ENCODE measurements around the gene RAPGEF1. TPM values are rescaled to one million over a fixed set of nuclear protein-coding genes. Genes with fewer than 3 reads are reported as not detected.
A peak's percentile ranks its signal among the peaks of the same experiment; 100 is the strongest.
"Not testable (repeated sequence)": the region's sequence is repeated elsewhere in the genome, so short reads cannot be mapped to it uniquely, and the experiment has no call there.

Gene RAPGEF1
- total RNA-seq, 2 experiments from 2014 or later: 91.9 to 92.3 TPM

DNA sequence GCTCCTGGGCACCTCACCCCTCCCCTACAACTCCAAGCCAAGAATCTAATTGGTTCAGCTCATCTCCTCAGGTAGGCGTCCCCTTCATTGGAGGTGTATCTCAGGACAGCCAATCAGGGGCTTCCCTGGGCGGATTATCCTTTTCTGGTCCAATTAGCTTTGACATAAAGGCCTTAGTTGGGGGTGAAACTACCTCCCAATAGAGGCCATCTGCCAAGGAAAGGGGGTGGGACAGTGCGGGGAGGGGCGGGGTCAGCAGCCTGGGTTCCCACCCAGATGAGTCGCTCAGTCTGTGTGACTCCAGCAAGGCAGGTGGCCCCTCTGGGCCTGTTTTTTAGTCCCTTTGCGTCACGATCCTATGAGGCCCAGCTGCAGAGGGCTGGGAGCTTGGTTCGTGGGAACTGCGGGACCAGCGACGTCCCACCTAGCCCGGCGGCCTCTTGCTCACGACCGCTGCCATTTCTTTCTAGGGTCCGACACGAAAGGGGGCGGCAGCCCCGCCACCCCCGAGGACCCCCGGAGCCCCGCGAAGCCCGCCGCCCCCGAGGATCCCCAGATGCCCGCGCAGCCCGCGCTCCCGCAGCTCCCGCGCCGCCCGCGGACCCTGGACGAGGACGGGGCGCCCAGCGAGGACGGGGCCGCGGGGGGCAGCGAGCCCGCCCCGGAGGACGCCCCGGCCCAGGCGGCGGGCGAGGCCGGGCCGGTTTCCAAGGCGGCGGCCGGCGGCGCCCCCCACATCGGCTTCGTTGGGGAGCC lies 185.6 kb downstream of the RAPGEF1 start:
- H3K4me3 Mint-ChIP-seq: no peak overlapping the region
- H3K9me3 Mint-ChIP-seq: no peaks in the 10 kb centered on the region
- H3K27me3 Mint-ChIP-seq: peaks cover 30% of the 10 kb centered on the region
- intact Hi-C loops (cut with micrococcal nuclease): no loop called here
- ChIA-PET CTCF (no interaction called here), POLR2A (no interaction called here)
- H3K4me1 Mint-ChIP-seq (ENCODE audit: low read depth): no peaks in the 10 kb centered on the region
- H3K27ac Mint-ChIP-seq: no peak overlapping the region
- H3K36me3 Mint-ChIP-seq: no peaks in the 10 kb centered on the region
- DNase-seq: no peak

DNA sequence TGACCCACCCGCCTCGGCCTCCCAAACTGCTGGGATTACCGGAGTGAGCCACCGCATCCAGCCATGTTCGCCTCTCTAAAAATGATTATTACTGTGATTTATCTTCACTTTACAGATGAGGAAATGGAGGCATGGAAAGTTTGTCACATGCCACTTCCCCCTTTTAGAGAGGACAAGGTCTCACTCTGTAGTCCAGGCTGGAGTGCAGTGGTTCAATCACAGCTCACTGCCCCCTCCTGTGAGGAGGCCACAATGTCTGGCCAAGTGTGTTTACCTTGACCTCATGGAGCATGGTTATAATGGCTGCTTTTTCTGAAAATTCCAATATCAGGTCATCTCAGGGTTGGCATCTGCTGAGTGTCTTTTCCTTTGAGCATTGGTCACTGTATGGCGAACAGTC lies 187.8 kb downstream of the RAPGEF1 start:
- H3K4me1 Mint-ChIP-seq (ENCODE audit: low read depth): peaks cover 7% of the 10 kb centered on the region
- no peaks in the 10 kb centered on the region for H3K36me3 Mint-ChIP-seq
- no peak for DNase-seq
- peaks cover 52% of the 10 kb centered on the region for H3K27me3 Mint-ChIP-seq
- ChIA-PET CTCF (no interaction called here), POLR2A (no interaction called here)
- no peak overlapping the region for H3K4me3 Mint-ChIP-seq
- no peak overlapping the region for H3K27ac Mint-ChIP-seq
- no peaks in the 10 kb centered on the region for H3K9me3 Mint-ChIP-seq
- intact Hi-C loops (cut with micrococcal nuclease): no loop called here

DNA sequence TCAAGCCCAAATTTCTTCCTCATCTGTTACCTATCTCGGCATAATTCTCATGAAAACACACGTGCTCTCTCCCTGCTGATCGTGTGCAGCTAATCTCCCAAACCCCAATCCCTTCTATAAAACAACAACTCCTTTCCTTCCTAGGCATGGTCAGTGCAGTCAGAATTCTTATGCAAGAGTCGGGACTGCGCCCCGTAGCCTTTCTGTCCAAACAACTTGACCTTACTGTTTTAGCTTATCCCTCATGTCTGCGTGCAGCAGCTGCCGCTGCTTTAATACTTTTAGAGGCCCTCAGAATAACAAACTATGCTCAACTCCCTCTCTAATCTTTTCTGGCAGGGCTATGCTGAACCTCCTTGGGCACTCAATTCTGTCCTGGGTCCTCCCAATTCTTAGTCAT lies 189.4 kb downstream of the RAPGEF1 start:
- intact Hi-C loops (cut with micrococcal nuclease); POLR2A ChIA-PET; H3K27ac Mint-ChIP-seq; H3K4me3 Mint-ChIP-seq; H3K36me3 Mint-ChIP-seq; H3K9me3 Mint-ChIP-seq; CTCF ChIA-PET; DNase-seq: not testable (repeated sequence)
- peaks cover 52% of the 10 kb centered on the region for H3K27me3 Mint-ChIP-seq
- H3K4me1 Mint-ChIP-seq (ENCODE audit: low read depth): peaks cover 11% of the 10 kb centered on the region

DNA sequence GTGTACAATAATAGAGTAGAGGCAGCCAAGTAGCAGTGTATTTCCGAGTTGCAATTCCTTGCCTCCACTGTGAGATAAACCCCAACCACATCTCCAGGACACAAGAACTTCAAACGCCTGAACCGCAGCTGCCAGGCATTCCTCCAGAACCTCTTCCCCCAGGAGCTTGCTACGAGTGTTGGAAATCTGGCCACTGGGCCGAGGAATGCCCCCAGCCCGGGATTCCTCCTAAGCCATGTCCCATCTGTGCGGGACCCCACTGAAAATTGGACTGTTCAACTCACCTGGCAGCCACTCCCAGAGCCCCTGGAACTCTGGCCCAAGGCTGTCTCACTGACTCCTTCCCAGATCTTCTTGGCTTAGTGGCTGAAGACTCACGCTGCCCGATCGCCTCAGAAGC lies 190.7 kb downstream of the RAPGEF1 start:
- POLR2A ChIA-PET; CTCF ChIA-PET; H3K4me3 Mint-ChIP-seq; H3K9me3 Mint-ChIP-seq; H3K27ac Mint-ChIP-seq; intact Hi-C loops (cut with micrococcal nuclease); H3K36me3 Mint-ChIP-seq; DNase-seq: not testable (repeated sequence)
- Mint-ChIP-seq H3K27me3 (peaks cover 52% of the 10 kb centered on the region), H3K4me1 (ENCODE audit: low read depth) (peaks cover 13% of the 10 kb centered on the region)

DNA sequence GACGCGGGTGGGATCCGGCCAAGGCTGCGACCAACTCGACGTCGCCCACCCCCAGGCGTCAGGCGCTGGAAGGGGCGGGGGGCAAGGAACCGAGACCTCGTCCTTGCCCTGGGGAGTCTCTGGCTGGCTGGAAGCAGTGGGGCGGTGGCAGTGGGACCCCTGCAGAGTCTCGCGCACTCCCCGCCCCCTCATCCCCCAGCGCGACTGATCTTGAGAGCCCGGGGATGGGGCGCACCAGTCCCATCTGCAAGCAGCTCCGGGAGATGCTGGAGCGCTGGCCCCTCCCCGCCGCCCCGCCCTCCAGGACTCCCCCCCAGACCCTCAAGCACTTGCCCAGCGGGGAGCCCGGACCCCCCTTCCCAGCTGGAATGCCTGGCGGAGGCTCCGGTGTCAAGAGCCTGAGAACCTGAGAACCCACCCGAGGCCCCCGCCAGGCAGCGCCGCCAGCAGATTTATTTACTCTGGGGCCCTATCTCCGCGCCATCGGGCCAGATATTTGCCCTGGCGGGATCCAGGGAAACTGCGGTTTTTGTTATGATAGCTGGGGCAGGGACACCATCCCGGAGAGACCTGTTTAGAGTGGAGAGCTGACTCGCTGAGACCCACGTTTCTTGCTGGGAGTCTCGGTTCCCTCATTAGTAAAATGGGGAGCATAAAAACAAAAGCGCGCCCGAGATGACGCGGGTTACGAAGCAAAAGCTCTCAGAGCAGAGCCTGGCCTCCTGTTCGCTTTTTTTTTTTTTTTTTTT lies 193.4 kb downstream of the RAPGEF1 start:
- Mint-ChIP-seq H3K27ac (no peak overlapping the region), H3K4me1 (ENCODE audit: low read depth) (peaks cover 13% of the 10 kb centered on the region), H3K27me3 (peaks cover 43% of the 10 kb centered on the region), H3K4me3 (peak overlapping the region; percentile 53), H3K36me3 (peaks cover 10% of the 10 kb centered on the region), H3K9me3 (peaks cover 24% of the 10 kb centered on the region)
- peak; percentile 46 for DNase-seq
- intact Hi-C loops (cut with micrococcal nuclease): no loop called here
- ChIA-PET POLR2A (interaction anchor here (1.0 kb wide), 1 partner anchor 18 kb away, joined by 4 read pairs; no protein-coding TSS in a partner anchor), CTCF (interaction anchor here (0.8 to 1.1 kb wide), 2 partner anchors 46 to 211 kb away, joined by 3 read pairs; no protein-coding TSS in a partner anchor)

DNA sequence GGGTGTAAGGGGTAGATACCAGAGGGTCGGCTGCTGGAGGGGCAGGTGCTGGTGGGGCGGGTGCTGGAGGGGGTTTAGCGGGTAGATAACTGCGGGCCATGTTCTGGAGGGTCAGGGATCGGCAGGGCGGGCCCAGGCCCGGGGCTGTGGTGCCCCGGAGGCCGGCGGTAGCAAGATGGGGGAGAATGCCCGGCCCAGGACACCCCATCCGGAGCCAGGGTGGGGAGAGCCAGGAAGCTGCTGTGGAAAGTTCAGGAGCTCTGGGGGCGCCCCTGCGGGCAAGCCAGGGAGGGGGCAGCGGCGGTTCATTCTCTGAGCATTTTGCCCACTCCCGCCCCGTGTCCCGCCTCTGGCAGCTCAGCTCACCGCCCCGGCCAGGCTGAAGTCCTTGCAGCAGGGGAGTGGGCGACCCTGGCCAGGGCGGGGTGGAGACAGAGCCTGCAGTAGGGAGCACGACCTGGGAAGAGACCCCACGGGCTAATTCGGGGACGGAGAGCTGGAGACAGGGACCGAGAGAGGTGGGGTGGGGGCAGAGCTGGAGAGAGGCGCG lies 194.0 kb downstream of the RAPGEF1 start:
- Mint-ChIP-seq H3K4me3 (no peak overlapping the region), H3K9me3 (peaks cover 24% of the 10 kb centered on the region), H3K36me3 (peaks cover 10% of the 10 kb centered on the region), H3K4me1 (ENCODE audit: low read depth) (peaks cover 13% of the 10 kb centered on the region), H3K27me3 (peaks cover 42% of the 10 kb centered on the region), H3K27ac (no peak overlapping the region)
- DNase-seq: no peak
- intact Hi-C loops (cut with micrococcal nuclease): no loop called here
- ChIA-PET CTCF (no interaction called here), POLR2A (interaction anchor here (1.0 kb wide), 1 partner anchor 19 kb away, joined by 4 read pairs; no protein-coding TSS in a partner anchor)

DNA sequence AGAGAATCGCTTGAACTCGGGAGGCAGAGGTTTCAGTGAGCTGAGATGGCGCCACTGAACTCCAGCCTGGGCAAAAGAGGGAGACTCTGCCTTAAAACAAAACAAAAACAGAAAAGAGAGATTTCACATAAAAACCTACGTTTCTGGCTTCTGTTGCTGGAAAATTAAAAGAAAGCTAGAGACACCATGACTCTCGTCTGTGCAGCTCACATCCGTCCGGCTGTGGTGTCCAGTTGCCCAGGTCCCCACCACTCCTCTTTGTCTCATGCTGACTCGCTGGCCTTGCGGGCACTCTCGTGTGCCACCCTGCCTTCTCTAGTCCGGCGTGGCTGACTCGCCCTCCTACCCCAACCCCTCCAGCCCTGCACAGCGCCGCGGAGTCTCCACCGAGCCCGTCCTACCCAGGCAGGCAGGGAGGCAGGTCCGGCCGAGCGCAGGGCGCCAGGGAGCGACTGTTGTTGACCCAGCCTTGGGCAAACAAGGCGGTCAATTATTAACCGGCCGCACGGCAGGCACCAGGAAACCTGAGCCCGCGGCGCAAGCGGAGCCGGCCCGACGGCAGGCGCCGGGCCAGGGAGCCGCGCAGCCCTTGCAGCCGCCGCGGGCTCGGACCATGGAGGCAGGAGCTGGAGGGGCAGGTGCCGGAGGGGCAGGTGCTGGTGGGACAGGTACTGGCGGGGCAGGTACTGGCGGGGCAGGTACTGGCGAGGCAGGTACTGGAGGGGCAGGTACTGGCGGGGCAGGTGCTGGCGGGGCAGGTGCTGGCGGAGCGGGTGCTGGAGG lies 194.7 kb downstream of the RAPGEF1 start, which contains the start of gene PRRT1B:
PRRT1B (plus strand) TSS at position 521 of the 783 bp plus-strand sequence; CDS start at position 614, 93 bp downstream.
- no peak within 1 kb of the TSS for H3K4me3 Mint-ChIP-seq
- H3K4me1 Mint-ChIP-seq (ENCODE audit: low read depth): peaks cover 16% of the 10 kb centered on the region
- peaks cover 42% of the 10 kb centered on the region for H3K27me3 Mint-ChIP-seq

DNA sequence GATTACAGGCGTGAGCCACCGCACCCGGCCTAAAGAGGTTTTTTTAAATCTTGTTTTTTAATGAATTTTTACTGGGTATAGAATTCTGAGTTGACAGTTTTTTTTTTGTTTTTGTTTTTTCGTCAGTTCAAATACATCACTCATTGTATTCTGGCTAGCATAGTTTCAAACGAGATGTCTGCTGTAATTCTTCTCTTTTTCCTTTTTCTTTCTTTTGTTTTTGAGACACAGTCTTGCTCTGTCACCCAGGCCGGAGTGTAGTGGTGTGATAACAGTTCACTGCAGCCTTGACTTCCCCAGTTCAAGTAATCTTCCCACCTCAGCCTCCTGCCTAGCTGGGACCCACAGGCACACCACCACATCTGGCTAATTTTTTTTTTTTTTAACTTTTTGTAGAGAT lies 196.7 kb downstream of the RAPGEF1 start:
- Mint-ChIP-seq H3K4me1 (ENCODE audit: low read depth) (peaks cover 24% of the 10 kb centered on the region), H3K27me3 (peaks cover 23% of the 10 kb centered on the region), H3K9me3 (peaks cover 24% of the 10 kb centered on the region), H3K36me3 (peaks cover 10% of the 10 kb centered on the region), H3K4me3 (no peak overlapping the region), H3K27ac (no peak overlapping the region)
- POLR2A ChIA-PET: no interaction called here
- intact Hi-C loops (cut with micrococcal nuclease): no loop called here
- CTCF ChIA-PET: no interaction called here
- DNase-seq: no peak

More for the DNA sequence above, 194.7 kb downstream of the RAPGEF1 start, which contains the start of gene PRRT1B:
- DNase-seq: no peak
- ChIA-PET POLR2A (no interaction called here), CTCF (interaction anchor here (0.7 kb wide), 1 partner anchor 15 kb away, joined by 3 read pairs; no protein-coding TSS in a partner anchor)
- H3K9me3 Mint-ChIP-seq: peaks cover 24% of the 10 kb centered on the region
- peaks cover 10% of the 10 kb centered on the region for H3K36me3 Mint-ChIP-seq
- intact Hi-C loops (cut with micrococcal nuclease): no loop called here
- H3K27ac Mint-ChIP-seq: no peak within 1 kb of the TSS

DNA sequence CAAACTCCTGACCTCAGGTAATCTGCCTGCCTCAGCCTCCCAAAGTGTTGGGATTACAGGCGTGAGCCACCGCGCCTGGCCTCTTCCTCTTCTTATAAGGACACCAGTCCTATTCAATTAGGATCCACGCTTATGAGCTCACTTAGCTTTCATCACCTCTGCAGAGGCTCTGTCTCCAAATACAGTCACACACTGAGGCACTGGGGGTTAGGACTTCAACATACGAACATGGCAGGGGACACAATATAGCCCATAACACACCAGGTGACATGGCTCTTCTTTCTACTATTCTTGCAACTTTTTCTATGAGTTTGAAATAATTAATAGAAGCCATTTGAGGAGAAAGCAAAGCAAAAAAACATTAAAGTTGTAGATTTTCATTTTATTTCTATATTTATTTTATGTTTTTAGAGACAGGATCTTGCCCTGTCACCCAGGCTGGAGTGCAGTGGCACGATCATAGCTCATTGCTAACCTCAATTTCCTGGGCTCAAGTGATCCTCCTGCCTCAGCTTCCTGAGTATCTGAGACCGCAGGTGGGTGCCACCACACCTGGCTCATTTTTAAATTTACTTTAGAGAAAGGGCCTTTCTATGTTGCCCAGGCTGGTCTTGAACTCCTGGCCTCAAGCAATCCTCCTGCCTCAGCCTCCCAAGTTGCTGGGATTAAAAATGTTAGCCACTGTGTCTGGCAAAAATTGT lies 200.5 kb downstream of the RAPGEF1 start:
- peak; percentile 38 for DNase-seq
- intact Hi-C loops (cut with micrococcal nuclease): no loop called here
- H3K4me3 Mint-ChIP-seq: no peak overlapping the region
- no peak overlapping the region for H3K27ac Mint-ChIP-seq
- no peaks in the 10 kb centered on the region for H3K27me3 Mint-ChIP-seq
- peaks cover 10% of the 10 kb centered on the region for H3K36me3 Mint-ChIP-seq
- peaks cover 21% of the 10 kb centered on the region for H3K4me1 Mint-ChIP-seq (ENCODE audit: low read depth)
- ChIA-PET CTCF (interaction anchor here (0.7 to 1.6 kb wide), 3 partner anchors 20 to 189 kb away, joined by 3 to 4 read pairs (median 3); no protein-coding TSS in a partner anchor), POLR2A (no interaction called here)
- H3K9me3 Mint-ChIP-seq: peaks cover 19% of the 10 kb centered on the region

DNA sequence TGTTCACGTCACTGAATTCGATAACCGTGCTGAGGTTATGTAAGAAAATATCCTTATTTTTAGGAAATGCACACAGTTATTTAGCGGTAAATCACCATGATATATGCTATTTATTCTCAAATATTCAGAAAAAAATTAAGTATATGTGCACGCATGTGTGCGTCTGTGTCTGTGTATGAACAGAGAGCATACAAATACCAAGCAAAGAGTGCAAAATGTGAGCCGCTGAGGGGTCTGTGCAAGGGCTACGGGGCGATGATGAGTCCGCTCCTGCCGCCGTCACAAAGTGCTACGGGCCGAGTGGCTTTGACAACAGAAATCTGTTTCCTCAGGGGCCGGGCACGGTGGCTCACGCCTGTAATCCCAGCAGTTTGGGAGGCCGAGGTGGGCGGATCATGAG lies 201.9 kb downstream of the RAPGEF1 start:
- peaks cover 2% of the 10 kb centered on the region for H3K36me3 Mint-ChIP-seq
- CTCF ChIA-PET: no interaction called here
- POLR2A ChIA-PET: no interaction called here
- intact Hi-C loops (cut with micrococcal nuclease): no loop called here
- H3K4me1 Mint-ChIP-seq (ENCODE audit: low read depth): peaks cover 22% of the 10 kb centered on the region
- H3K27ac Mint-ChIP-seq: no peak overlapping the region
- no peaks in the 10 kb centered on the region for H3K27me3 Mint-ChIP-seq
- no peak overlapping the region for H3K4me3 Mint-ChIP-seq
- peaks cover 4% of the 10 kb centered on the region for H3K9me3 Mint-ChIP-seq
- DNase-seq: no peak

DNA sequence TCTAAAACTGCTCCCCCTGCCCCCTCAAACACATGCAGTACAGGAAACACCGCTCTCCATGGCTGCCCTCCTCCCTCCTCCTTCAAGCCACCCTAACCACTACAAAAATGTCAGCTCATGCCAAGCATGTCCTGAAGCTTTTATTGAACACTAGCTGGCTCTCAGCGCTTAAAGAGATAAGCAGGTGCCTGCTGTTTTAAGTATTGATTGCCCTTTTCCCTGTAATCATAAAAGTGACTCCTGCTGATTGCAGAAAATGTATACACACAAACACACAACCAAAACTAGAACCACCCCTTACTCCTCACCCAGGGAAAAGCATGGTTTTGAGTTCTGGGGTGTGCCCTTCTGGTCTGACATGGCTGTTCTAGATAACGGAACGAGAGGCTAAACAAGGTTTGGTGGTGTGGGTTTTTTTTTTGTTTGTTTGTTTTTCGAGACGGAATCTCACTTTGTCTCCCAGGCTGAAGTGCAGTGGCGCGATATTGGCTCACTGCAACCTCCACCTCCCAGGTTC lies 205.1 kb downstream of the RAPGEF1 start:
- POLR2A ChIA-PET: no interaction called here
- no peak for DNase-seq
- Mint-ChIP-seq H3K27ac (no peak overlapping the region), H3K36me3 (peaks cover 2% of the 10 kb centered on the region), H3K4me3 (no peak overlapping the region), H3K4me1 (ENCODE audit: low read depth) (peaks cover 25% of the 10 kb centered on the region), H3K9me3 (no peaks in the 10 kb centered on the region), H3K27me3 (no peaks in the 10 kb centered on the region)
- intact Hi-C loops (cut with micrococcal nuclease): no loop called here
- CTCF ChIA-PET: interaction anchor here (1.1 kb wide), 1 partner anchor 185 kb away, joined by 3 read pairs; no protein-coding TSS in a partner anchor
